Nephron progenitor cell (in vitro differentiated cells): ENCODE measurements around the gene TIE1.

ENCODE experiments used
- DNase-seq: peaks from one replicate; pipeline ENCODE4 v3.0.0; 2021
- H3K27ac Mint-ChIP-seq: 2 replicates; pipeline ENCODE4 v1.8.0; 2021; ENCODE audit warnings: mild to moderate bottlenecking, moderate library complexity, mixed read lengths
- H3K27me3 Mint-ChIP-seq: 2 replicates; pipeline ENCODE4 v1.8.0; 2021; ENCODE audit warnings: mild to moderate bottlenecking, low read depth, mixed read lengths; ENCODE audit not compliant: poor library complexity
- H3K36me3 Mint-ChIP-seq: 2 replicates; pipeline ENCODE4 v1.8.0; 2021; ENCODE audit warnings: low read depth, mixed read lengths
- H3K4me1 Mint-ChIP-seq: 2 replicates; pipeline ENCODE4 v1.8.0; 2021; ENCODE audit warnings: mixed read lengths
- H3K4me3 Mint-ChIP-seq: 2 replicates; pipeline ENCODE4 v1.8.0; 2021; ENCODE audit warnings: mild to moderate bottlenecking, moderate library complexity, mixed read lengths
- H3K9me3 Mint-ChIP-seq: 2 replicates; pipeline ENCODE4 v1.8.0; 2021; ENCODE audit warnings: mild to moderate bottlenecking, moderate library complexity, mixed read lengths
- CTCF ChIP-seq: fragments of 200-600 bp; sonication (generic); IDR thresholded peaks from 2 replicates; pipeline ENCODE4 v1.5.0; 2021; ENCODE audit warnings: antibody characterized with exemption

TIE1 gene

GRCh38 chr1:43334453-43335205 lies 33.8 kb downstream of the TIE1 start:
- Mint-ChIP-seq H3K9me3 (no peaks in the 10 kb centered on the region), H3K4me1 (peaks cover 21% of the 10 kb centered on the region), H3K36me3 (no peaks in the 10 kb centered on the region), H3K27me3 (peaks cover 7% of the 10 kb centered on the region), H3K27ac (peak overlapping the region; percentile 0), H3K4me3 (no peak overlapping the region)
- DNase-seq: no peak
- TF ChIP-seq CTCF: no peak

- DNase-seq: no peak
- H3K4me3 Mint-ChIP-seq: no peak within 1 kb of the TSS
- no peaks in the 10 kb centered on the region for H3K36me3 Mint-ChIP-seq
- peaks cover 12% of the 10 kb centered on the region for H3K4me1 Mint-ChIP-seq
- H3K27ac Mint-ChIP-seq: no peak within 1 kb of the TSS
- peaks cover 7% of the 10 kb centered on the region for H3K27me3 Mint-ChIP-seq
- no peaks in the 10 kb centered on the region for H3K9me3 Mint-ChIP-seq
- TF ChIP-seq CTCF: no peak
Measured at GRCh38 chr1:43337588-43337987, 36.8 kb downstream of the TIE1 start, which contains the start of gene MPL. Gene MPL (plus strand): TSS chr1:43337818. CDS start chr1:43337849, 31 bp downstream.

- no peak overlapping the region for H3K27ac Mint-ChIP-seq
- H3K36me3 Mint-ChIP-seq: no peaks in the 10 kb centered on the region
- H3K4me3 Mint-ChIP-seq: no peak overlapping the region
- no peak for DNase-seq
- peaks cover 7% of the 10 kb centered on the region for H3K27me3 Mint-ChIP-seq
- no peaks in the 10 kb centered on the region for H3K9me3 Mint-ChIP-seq
- H3K4me1 Mint-ChIP-seq: peaks cover 12% of the 10 kb centered on the region
- TF ChIP-seq CTCF: no peak
Measured at GRCh38 chr1:43338001-43338400, 37.2 kb downstream of the TIE1 start.

GRCh38 chr1:43339584-43340232 lies 38.9 kb downstream of the TIE1 start:
- no peak overlapping the region for H3K27ac Mint-ChIP-seq
- TF ChIP-seq CTCF: no peak
- no peak for DNase-seq
- peaks cover 6% of the 10 kb centered on the region for H3K27me3 Mint-ChIP-seq
- no peak overlapping the region for H3K4me3 Mint-ChIP-seq
- H3K9me3 Mint-ChIP-seq: no peaks in the 10 kb centered on the region
- H3K4me1 Mint-ChIP-seq: peaks cover 12% of the 10 kb centered on the region
- no peaks in the 10 kb centered on the region for H3K36me3 Mint-ChIP-seq

- no peaks in the 10 kb centered on the region for H3K9me3 Mint-ChIP-seq
- DNase-seq: no peak
- no peak overlapping the region for H3K27ac Mint-ChIP-seq
- peaks cover 6% of the 10 kb centered on the region for H3K27me3 Mint-ChIP-seq
- peaks cover 12% of the 10 kb centered on the region for H3K4me1 Mint-ChIP-seq
- H3K36me3 Mint-ChIP-seq: no peaks in the 10 kb centered on the region
- no peak for TF ChIP-seq CTCF
- H3K4me3 Mint-ChIP-seq: no peak overlapping the region
Measured at GRCh38 chr1:43340559-43340958, 39.8 kb downstream of the TIE1 start.
